WI38 (cell line): ENCODE results near the gene VGLL1.

Experiments used
- H3K4me3 ChIP-seq: 2 replicates; pipeline ENCODE4 v1.5.1; 2011; ENCODE audit warnings: low read depth, mild to moderate bottlenecking, control low read depth, low read length
- CTCF ChIP-seq: IDR thresholded peaks from 2 replicates; pipeline ENCODE4 v1.5.1; 2012; ENCODE audit warnings: low read depth, mild to moderate bottlenecking, control low read depth, low read length

Gene VGLL1

GRCh38 chrX:136531951-136532350 lies at the start of gene VGLL1:
Gene VGLL1 (plus strand): TSS chrX:136532215. CDS start chrX:136536021, 3,806 bp downstream.
- H3K4me3 ChIP-seq: no peak within 1 kb of the TSS
- TF ChIP-seq CTCF: no peak

GRCh38 chrX:136487647-136488046 lies 44.4 kb upstream of the VGLL1 start, which contains the start of gene BRS3:
Gene BRS3 (plus strand): TSS chrX:136487947. CDS start chrX:136488115, 168 bp downstream.
- no peak for TF ChIP-seq CTCF
- H3K4me3 ChIP-seq: no peak within 1 kb of the TSS

- no peak for TF ChIP-seq CTCF
- no peak overlapping the region for H3K4me3 ChIP-seq
Observed at GRCh38 chrX:136488706-136489105, 43.3 kb upstream of the VGLL1 start.

- TF ChIP-seq CTCF: no peak
- H3K4me3 ChIP-seq: no peak overlapping the region
Observed at GRCh38 chrX:136491832-136492231, 40.2 kb upstream of the VGLL1 start.

GRCh38 chrX:136493011-136493410 lies 39.0 kb upstream of the VGLL1 start:
- no peak for TF ChIP-seq CTCF
- no peak overlapping the region for H3K4me3 ChIP-seq

- no peak for TF ChIP-seq CTCF
Observed at GRCh38 chrX:136495043-136495442, 37.0 kb upstream of the VGLL1 start.

GRCh38 chrX:136496186-136496763 lies 35.7 kb upstream of the VGLL1 start:
- peak overlapping the region; percentile 67 for H3K4me3 ChIP-seq
- no peak for TF ChIP-seq CTCF

More at GRCh38 chrX:136495043-136495442, 37.0 kb upstream of the VGLL1 start:
- H3K4me3 ChIP-seq: no peak overlapping the region
